ENCODE measurements around the gene SPTBN1. TPM values are rescaled to one million over a fixed set of nuclear protein-coding genes. Genes with fewer than 3 reads are reported as not detected.

SPTBN1 gene
- total and polyA plus RNA-seq, 2 donors (not counting 3 experiments of a cell fraction or from before 2014, with no cell fraction given): 63.3 to 320 TPM

- dilution Hi-C loops (cut with MboI; ENCODE audit: extremely low pct_ligation_motif_present, low sequenced_read_pairs): no loop called here
- CTCF ChIA-PET: interaction anchor here (1.1 kb wide), 1 partner anchor 36 kb away, joined by 4 read pairs; no protein-coding TSS in a partner anchor
Measured at GRCh38 chr2:54701029-54701428, 244.9 kb downstream of the SPTBN1 start.

More at GRCh38 chr2:54701029-54701428, 244.9 kb downstream of the SPTBN1 start:
- no peaks in the 10 kb centered on the region for H3K36me3 ChIP-seq (ENCODE audit: control insufficient read depth in 2 of 2, extremely low read depth in 1 of 2, insufficient read depth in 2 of 2, low read length in 2 of 2)
- DNase-seq (ENCODE audit: low read depth, low spot score) (no peak), FAIRE-seq (no peak)
- intact Hi-C loops (cut with micrococcal nuclease): loop anchor here (10.0 kb wide), 2 partner anchors 496 to 1276 kb away; no protein-coding TSS in a partner anchor
- no peaks in the 10 kb centered on the region for H3K79me2 ChIP-seq (ENCODE audit: control insufficient read depth, insufficient read depth, low read length)
- H3K9me1 ChIP-seq (replicated peaks; ENCODE audit: control insufficient read depth, extremely low read depth, insufficient read depth, low read length): no peaks in the 10 kb centered on the region
- no peak overlapping the region for H3K4me2 ChIP-seq (ENCODE audit: insufficient read depth, low read length)
- TF ChIP-seq FOS (IDR thresholded peaks at IDR 0.05; ENCODE audit: borderline replicate concordance, insufficient read depth, low read length): no peak
- no peak for TF ChIP-seq POLR2AphosphoS5 (IDR thresholded peaks at IDR 0.05; ENCODE audit: insufficient read depth, low read depth, low read length)
- TF ChIP-seq EZH2 (IDR thresholded peaks at IDR 0.05; ENCODE audit: borderline replicate concordance, low read depth, low read length, severe bottlenecking): no peak
- TF ChIP-seq, protein P1, sequence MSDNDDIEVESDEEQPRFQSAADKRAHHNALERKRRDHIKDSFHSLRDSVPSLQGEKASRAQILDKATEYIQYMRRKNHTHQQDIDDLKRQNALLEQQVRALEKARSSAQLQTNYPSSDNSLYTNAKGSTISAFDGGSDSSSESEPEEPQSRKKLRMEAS (IDR thresholded peaks at IDR 0.05; ENCODE audit: insufficient read depth, insufficient read length): no peak
- TF ChIP-seq JUN (IDR thresholded peaks at IDR 0.05; ENCODE audit: borderline replicate concordance, insufficient read depth, insufficient read length, low read depth): no peak
- no peak for TF ChIP-seq POLR2A (IDR thresholded peaks at IDR 0.05; ENCODE audit: low read depth, low read length)
- no peak for TF ChIP-seq MYC (IDR thresholded peaks at IDR 0.05; ENCODE audit: low read depth, low read length)
- no peak for TF ChIP-seq CTCF (IDR thresholded peaks at IDR 0.05; ENCODE audit: extremely low read depth in 1 of 2, insufficient read depth in 1 of 2, low read depth in 1 of 2, low read length in 2 of 2)
- TF ChIP-seq GATA2 (IDR thresholded peaks at IDR 0.05; ENCODE audit: insufficient read depth, insufficient read length, low read depth, low read length): no peak
- H3K4me3 ChIP-seq (replicated peaks in 1 of 3; ENCODE audit: insufficient read depth in 1 of 3, low read depth in 1 of 3, low read length in 3 of 3): no peak overlapping the region
- no peak overlapping the region for H3K27ac ChIP-seq (ENCODE audit: insufficient read depth, low read depth, low read length)
- H3K27me3 ChIP-seq (ENCODE audit: control insufficient read depth in 2 of 2, insufficient read depth in 2 of 2, low read length in 2 of 2): no peaks in the 10 kb centered on the region
- no peaks in the 10 kb centered on the region for H4K20me1 ChIP-seq (replicated peaks; ENCODE audit: control insufficient read depth, extremely low read depth, insufficient read depth, low read length)
- H2AFZ ChIP-seq (ENCODE audit: low read depth, low read length): no peak overlapping the region
- H3K4me1 ChIP-seq (ENCODE audit: control insufficient read depth, extremely low read depth, insufficient read depth, low read length): no peaks in the 10 kb centered on the region
- no peak overlapping the region for H3K9ac ChIP-seq (replicated peaks; ENCODE audit: extremely low read depth, insufficient read depth, low read length)
- POLR2A ChIA-PET: no interaction called here
- no peaks in the 10 kb centered on the region for H3K9me3 ChIP-seq (replicated peaks; ENCODE audit: control insufficient read depth, insufficient read depth, low read length)
- BruUV-seq (replicated peaks): no TSS peak
